Stomach (tissue), 4 donors: ENCODE measurements around the gene RTKN.

ENCODE experiments used
- EP300 ChIP-seq: sonication (generic); formaldehyde crosslinking; IDR thresholded peaks from one replicate; pipeline ENCODE4 v1.6.1; 2017; ENCODE audit warnings: antibody characterized with exemption
- TF ChIP-seq, protein P1 (sequence below), 7 experiments: fragments of 450-650 bp in 4 of 7; fragments of 200-600 bp in 3 of 7; sonication (generic) in 3 of 7; IDR thresholded peaks; one replicate each; pipeline ENCODE4 v1.5.1; 2016 to 2019; ENCODE audit warnings: antibody characterized with exemption in 7 of 7, control low read depth in 2 of 7, mild to moderate bottlenecking in 1 of 7

DNA sequence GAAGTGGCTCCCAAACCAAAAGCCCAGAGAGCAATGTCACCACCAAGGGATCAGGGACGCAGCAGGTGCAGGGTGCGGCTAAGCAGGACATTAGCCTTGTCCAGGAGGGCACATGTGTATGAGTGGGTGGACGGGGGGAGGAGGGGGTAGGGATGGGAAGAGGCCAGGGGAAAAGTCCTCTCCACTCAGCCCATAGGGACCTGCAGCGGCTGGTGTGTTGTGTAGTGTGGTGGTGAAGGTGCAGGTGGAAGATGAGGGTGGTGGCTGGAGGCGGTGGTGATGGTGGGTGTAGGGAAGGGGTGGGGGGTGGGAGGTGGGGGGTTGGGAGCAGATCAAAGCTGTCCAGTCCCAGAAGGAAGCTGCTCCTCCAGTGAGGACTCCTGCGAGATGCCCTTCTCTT is 24.0 kb downstream of the RTKN start:
- TF ChIP-seq, protein P1, sequence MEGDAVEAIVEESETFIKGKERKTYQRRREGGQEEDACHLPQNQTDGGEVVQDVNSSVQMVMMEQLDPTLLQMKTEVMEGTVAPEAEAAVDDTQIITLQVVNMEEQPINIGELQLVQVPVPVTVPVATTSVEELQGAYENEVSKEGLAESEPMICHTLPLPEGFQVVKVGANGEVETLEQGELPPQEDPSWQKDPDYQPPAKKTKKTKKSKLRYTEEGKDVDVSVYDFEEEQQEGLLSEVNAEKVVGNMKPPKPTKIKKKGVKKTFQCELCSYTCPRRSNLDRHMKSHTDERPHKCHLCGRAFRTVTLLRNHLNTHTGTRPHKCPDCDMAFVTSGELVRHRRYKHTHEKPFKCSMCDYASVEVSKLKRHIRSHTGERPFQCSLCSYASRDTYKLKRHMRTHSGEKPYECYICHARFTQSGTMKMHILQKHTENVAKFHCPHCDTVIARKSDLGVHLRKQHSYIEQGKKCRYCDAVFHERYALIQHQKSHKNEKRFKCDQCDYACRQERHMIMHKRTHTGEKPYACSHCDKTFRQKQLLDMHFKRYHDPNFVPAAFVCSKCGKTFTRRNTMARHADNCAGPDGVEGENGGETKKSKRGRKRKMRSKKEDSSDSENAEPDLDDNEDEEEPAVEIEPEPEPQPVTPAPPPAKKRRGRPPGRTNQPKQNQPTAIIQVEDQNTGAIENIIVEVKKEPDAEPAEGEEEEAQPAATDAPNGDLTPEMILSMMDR (IDR thresholded peaks at IDR 0.05): no peak
- TF ChIP-seq EP300: no peak
